Testis (tissue), 3 donors: ENCODE measurements around the gene ANKRD13C. TPM values are rescaled to one million over a fixed set of nuclear protein-coding genes. Genes with fewer than 3 reads are reported as not detected.

Experiments
- DNase-seq: peaks from one replicate; pipeline ENCODE4 v3.0.0-alpha.2; 2019
- H3K27ac ChIP-seq, 2 donors: fragments of 200-600 bp; sonication (generic); one replicate each; pipeline ENCODE4 v1.5.1; 2019
- H3K27me3 ChIP-seq: fragments of 200-600 bp; sonication (generic); one replicate; pipeline ENCODE4 v1.5.1; 2019
- H3K36me3 ChIP-seq: fragments of 200-600 bp; sonication (generic); one replicate; pipeline ENCODE4 v1.5.1; 2017; ENCODE audit warnings: low read depth; ENCODE audit errors: missing control alignments
- H3K4me1 ChIP-seq: fragments of 200-600 bp; sonication (generic); one replicate; pipeline ENCODE4 v1.5.1; 2019
- H3K4me3 ChIP-seq, 2 donors: fragments of 200-600 bp; sonication (generic); one replicate each; pipeline ENCODE4 v1.5.1; 2017 to 2019
- H3K9me3 ChIP-seq: fragments of 200-600 bp; sonication (generic); one replicate; pipeline ENCODE4 v1.5.1; 2017
- CTCF ChIP-seq, 3 experiments: fragments of 450-650 bp in 2 of 3; fragments of 200-600 bp in 1 of 3; sonication (generic) in 1 of 3; IDR thresholded peaks; one replicate each; pipeline ENCODE4 v1.5.1; 2016 to 2019; ENCODE audit warnings: antibody characterized with exemption in 3 of 3, mild to moderate bottlenecking in 2 of 3, moderate library complexity in 1 of 3
- POLR2A ChIP-seq: fragments of 450-650 bp; IDR thresholded peaks from one replicate; pipeline ENCODE4 v1.6.1; 2017; ENCODE audit warnings: antibody characterized with exemption, mild to moderate bottlenecking, moderate library complexity
- WGBS, 2 donors: methylation state at CpG; one replicate each; pipeline ENCODE4 v1.1.5; 2018; 5-methylcytosine and 5-hydroxymethylcytosine counted together
- intact Hi-C: fragments of 100-400 bp; cut with DNase I; formaldehyde crosslinking; loops from one replicate; pipeline ENCODE4 v1.15.1; 2023; ENCODE audit warnings: low total_unique reads
- polyA plus RNA-seq: library from polyadenylated mRNA; stranded (reverse); fragments of 350-450 nt; fragmentation: Illumina TruSeq; extraction: RNeasy Lipid Tissue Mini Kit (QIAGEN cat#74804); gene quantifications from one replicate; pipeline ENCODE4 v1.2.3, GENCODE V29; 2014; ENCODE audit warnings: low read depth, low replicate concordance; ENCODE audit not compliant: insufficient read depth
- total RNA-seq, 2 donors: library from RNA; depleted of rRNA; stranded (reverse); fragments of >200 nt; gene quantifications; one replicate each; pipeline ENCODE4 v1.2.3, GENCODE V29; 2016

ANKRD13C gene
- total and polyA plus RNA-seq, 3 donors from 2014 or later = 8.0 to 21.7 (median 18.7) TPM

GRCh38 chr1:70318191-70318590, 36.3 kb downstream of the ANKRD13C start:
- no peak for DNase-seq
- H3K4me3 ChIP-seq = no peak overlapping the region
- TF ChIP-seq POLR2A = no peak
- no peak for TF ChIP-seq CTCF (IDR thresholded peaks at IDR 0.05)
- H3K27me3 ChIP-seq = no peaks in the 10 kb centered on the region
- WGBS, 2 donors = 75 to 76% methylated on average over 1 of the region's 1 CpG
- H3K27ac ChIP-seq = no peak overlapping the region
- H3K36me3 ChIP-seq = no peaks in the 10 kb centered on the region
- H3K9me3 ChIP-seq = no peaks in the 10 kb centered on the region
- H3K4me1 ChIP-seq = no peaks in the 10 kb centered on the region
- intact Hi-C loops = no loop called here

GRCh38 chr1:70317087-70317486, 37.4 kb downstream of the ANKRD13C start:
- TF ChIP-seq POLR2A = no peak
- no peak for TF ChIP-seq CTCF (IDR thresholded peaks at IDR 0.05)
- Histone ChIP-seq H3K4me1 (no peaks in the 10 kb centered on the region), H3K27ac (no peak overlapping the region), H3K27me3 (no peaks in the 10 kb centered on the region), H3K4me3 (no peak overlapping the region), H3K9me3 (no peaks in the 10 kb centered on the region), H3K36me3 (no peaks in the 10 kb centered on the region)
- DNase-seq = no peak
- intact Hi-C loops = no loop called here
- 91 to 93% methylated on average over 3 of the region's 3 CpGs for WGBS, 2 donors

- Histone ChIP-seq H3K27me3 (no peaks in the 10 kb centered on the region), H3K9me3 (no peaks in the 10 kb centered on the region), H3K4me3 (no peak overlapping the region), H3K27ac (no peak overlapping the region), H3K36me3 (no peaks in the 10 kb centered on the region), H3K4me1 (no peaks in the 10 kb centered on the region)
- DNase-seq = no peak
- intact Hi-C loops = no loop called here
- 72 to 83% methylated on average over 1 of the region's 1 CpG for WGBS, 2 donors
- TF ChIP-seq POLR2A (no peak), CTCF (IDR thresholded peaks at IDR 0.05) (no peak)
Observed at GRCh38 chr1:70315782-70316181, 38.7 kb downstream of the ANKRD13C start.

GRCh38 chr1:70314706-70315304, 39.7 kb downstream of the ANKRD13C start:
- Histone ChIP-seq H3K27ac (no peak overlapping the region), H3K9me3 (no peaks in the 10 kb centered on the region), H3K36me3 (no peaks in the 10 kb centered on the region), H3K27me3 (no peaks in the 10 kb centered on the region), H3K4me1 (no peaks in the 10 kb centered on the region), H3K4me3 (no peak overlapping the region)
- DNase-seq = no peak
- no peak for TF ChIP-seq CTCF (IDR thresholded peaks at IDR 0.05)
- no peak for TF ChIP-seq POLR2A
- WGBS, 2 donors = 77 to 85% methylated on average over 6 of the region's 6 CpGs
- intact Hi-C loops = no loop called here

DNA sequence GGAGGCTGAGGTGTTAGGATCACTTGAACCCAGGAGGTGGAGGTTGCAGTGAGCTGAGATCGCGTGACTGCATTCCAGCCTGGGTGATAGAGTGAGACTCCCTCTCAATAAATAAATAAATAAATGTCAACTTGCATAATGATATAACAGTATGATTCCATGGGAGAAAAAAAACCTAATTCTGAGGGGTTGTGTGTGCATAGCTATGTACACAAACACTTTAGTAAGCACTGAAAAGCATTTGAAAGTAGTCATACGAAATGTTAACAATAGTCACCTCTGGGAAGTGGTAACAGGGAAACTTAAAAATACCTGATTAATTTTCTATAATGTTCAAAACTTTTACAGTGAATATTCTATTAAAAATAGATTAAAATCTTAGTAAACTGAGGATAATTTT, 43.2 kb downstream of the ANKRD13C start:
- intact Hi-C loops = no loop called here
- Histone ChIP-seq H3K27me3 (no peaks in the 10 kb centered on the region), H3K36me3 (no peaks in the 10 kb centered on the region), H3K4me1 (no peaks in the 10 kb centered on the region), H3K4me3 (no peak overlapping the region), H3K27ac (no peak overlapping the region), H3K9me3 (no peaks in the 10 kb centered on the region)
- 92 to 96% methylated on average over 3 of the region's 3 CpGs for WGBS, 2 donors
- no peak for TF ChIP-seq CTCF (IDR thresholded peaks at IDR 0.05)
- TF ChIP-seq POLR2A = no peak
- no peak for DNase-seq
